Measurements from ENCODE around the gene ERRFI1.

- TF ChIP-seq SUZ12 (IDR thresholded peaks at IDR 0.05; ENCODE audit: extremely low read depth, insufficient read depth, insufficient read length) (no peak), YY1 (IDR thresholded peaks at IDR 0.05; ENCODE audit: insufficient read depth, insufficient read length) (no peak), ZNF274 (IDR thresholded peaks at IDR 0.05; ENCODE audit: low read depth, low read length) (no peak)
Observed at GRCh38 chr1:8033322-8033721, 7.2 kb upstream of the ERRFI1 start.

Data from NT2/D1 (cell line).